A673 (cell line): Measurements from ENCODE around the gene TBC1D20. TPM values are rescaled to one million over a fixed set of nuclear protein-coding genes. Genes with fewer than 3 reads are reported as not detected.

Source experiments
- BruUV-seq: library from RNA; stranded (reverse); fragments of 400-500 nt; replicated peaks from 2 replicates; lab custom pipeline; 2021; lab: Mats Ljungman, UMichigan
- CTCF ChIA-PET: fragments of 300-600 bp; sonication (Branson Sonifier 250); formaldehyde crosslinking; loops from one replicate; lab custom pipeline; 2022; ENCODE audit warnings: antibody characterized with exemption; lab: Charles Lee
- POLR2A ChIA-PET: fragments of 300-600 bp; sonication (Branson Sonifier 250); formaldehyde crosslinking; loops from one replicate; lab custom pipeline; 2022; ENCODE audit warnings: antibody characterized with exemption; ENCODE audit not compliant: low non-redundant PET; lab: Charles Lee
- DNase-seq: peaks from one replicate; pipeline ENCODE4 v3.0.0-alpha.2; 2015; ENCODE audit warnings: low spot score
- H3K27ac ChIP-seq: fragments of 200-600 bp; sonication (generic); 2 replicates; pipeline ENCODE4 v1.5.1; 2016; ENCODE audit warnings: mixed run types, low read depth, mild to moderate bottlenecking, mixed read lengths, antibody characterized with exemption, low read length; ENCODE audit not compliant: poor library complexity, severe bottlenecking
- H3K27me3 ChIP-seq: fragments of 200-600 bp; sonication (generic); replicated peaks from 2 replicates; pipeline ENCODE4 v1.6.1; 2017; ENCODE audit warnings: mixed run types, low read depth, mild to moderate bottlenecking, mixed read lengths, antibody characterized with exemption, low read length; ENCODE audit not compliant: insufficient read depth, poor library complexity
- H3K36me3 ChIP-seq: fragments of 200-600 bp; sonication (generic); 2 replicates; pipeline ENCODE4 v1.6.1; 2016; ENCODE audit warnings: mixed run types, mild to moderate bottlenecking, mixed read lengths, antibody characterized with exemption, low read length; ENCODE audit not compliant: insufficient read depth, poor library complexity, severe bottlenecking
- H3K4me1 ChIP-seq: fragments of 200-600 bp; sonication (generic); 2 replicates; pipeline ENCODE4 v1.6.1; 2017; ENCODE audit warnings: mixed run types, mild to moderate bottlenecking, mixed read lengths, antibody characterized with exemption, low read length; ENCODE audit not compliant: insufficient read depth, poor library complexity, severe bottlenecking
- H3K4me3 ChIP-seq: fragments of 200-600 bp; sonication (generic); 2 replicates; pipeline ENCODE4 v1.5.1; 2016; ENCODE audit warnings: low read depth, mixed run types, mild to moderate bottlenecking, mixed read lengths, low read length; ENCODE audit not compliant: poor library complexity, severe bottlenecking
- H3K9me3 ChIP-seq: fragments of 200-600 bp; sonication (generic); 2 replicates; pipeline ENCODE4 v1.6.1; 2016; ENCODE audit warnings: mixed run types, low read depth, mild to moderate bottlenecking, mixed read lengths, antibody characterized with exemption, low read length; ENCODE audit not compliant: poor library complexity, severe bottlenecking
- EZH2 ChIP-seq: fragments of 200-600 bp; sonication (generic); IDR thresholded peaks from 2 replicates; pipeline ENCODE4 v1.6.1; 2017; ENCODE audit warnings: borderline replicate concordance, low read depth, mild to moderate bottlenecking, mixed read lengths, antibody characterized with exemption, low read length; ENCODE audit not compliant: poor library complexity, severe bottlenecking
- intact Hi-C: fragments of 100-400 bp; cut with micrococcal nuclease; formaldehyde crosslinking; loops from one replicate; pipeline ENCODE4 v1.10.0; 2022; ENCODE audit not compliant: unreplicated experiment
- total RNA-seq: library from RNA; stranded (reverse); gene quantifications from 2 replicates; pipeline ENCODE4 v1.2.3, GENCODE V29; 2021
- TF ChIP-seq, protein P1 (sequence below): fragments of 300-800, 200-600 bp; sonication (generic); conservative IDR thresholded peaks from 2 replicates; pipeline ENCODE4 v1.5.1; 2017; ENCODE audit warnings: low read depth, mild to moderate bottlenecking, antibody characterized with exemption, low read length, moderate library complexity, mixed read lengths

TBC1D20 gene
- total RNA-seq, 1 experiment from 2014 or later: 34.3 TPM

- ChIA-PET POLR2A (no interaction called here), CTCF (interaction anchor here (0.6 kb wide), 1 partner anchor 294 kb away, joined by 10 read pairs; no protein-coding TSS in a partner anchor)
- DNase-seq: no peak
- H3K27me3 ChIP-seq: no peaks in the 10 kb centered on the region
- TF ChIP-seq EZH2: no peak
- TF ChIP-seq, protein P1, sequence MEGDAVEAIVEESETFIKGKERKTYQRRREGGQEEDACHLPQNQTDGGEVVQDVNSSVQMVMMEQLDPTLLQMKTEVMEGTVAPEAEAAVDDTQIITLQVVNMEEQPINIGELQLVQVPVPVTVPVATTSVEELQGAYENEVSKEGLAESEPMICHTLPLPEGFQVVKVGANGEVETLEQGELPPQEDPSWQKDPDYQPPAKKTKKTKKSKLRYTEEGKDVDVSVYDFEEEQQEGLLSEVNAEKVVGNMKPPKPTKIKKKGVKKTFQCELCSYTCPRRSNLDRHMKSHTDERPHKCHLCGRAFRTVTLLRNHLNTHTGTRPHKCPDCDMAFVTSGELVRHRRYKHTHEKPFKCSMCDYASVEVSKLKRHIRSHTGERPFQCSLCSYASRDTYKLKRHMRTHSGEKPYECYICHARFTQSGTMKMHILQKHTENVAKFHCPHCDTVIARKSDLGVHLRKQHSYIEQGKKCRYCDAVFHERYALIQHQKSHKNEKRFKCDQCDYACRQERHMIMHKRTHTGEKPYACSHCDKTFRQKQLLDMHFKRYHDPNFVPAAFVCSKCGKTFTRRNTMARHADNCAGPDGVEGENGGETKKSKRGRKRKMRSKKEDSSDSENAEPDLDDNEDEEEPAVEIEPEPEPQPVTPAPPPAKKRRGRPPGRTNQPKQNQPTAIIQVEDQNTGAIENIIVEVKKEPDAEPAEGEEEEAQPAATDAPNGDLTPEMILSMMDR: no peak
- no peak overlapping the region for H3K4me3 ChIP-seq
- H3K27ac ChIP-seq: no peak overlapping the region
- BruUV-seq: no TSS peak
- H3K9me3 ChIP-seq: no peaks in the 10 kb centered on the region
- peaks cover 40% of the 10 kb centered on the region for H3K36me3 ChIP-seq
- H3K4me1 ChIP-seq: peaks cover 12% of the 10 kb centered on the region
- intact Hi-C loops: no loop called here
Measured at GRCh38 chr20:399182-399707, 63.1 kb downstream of the TBC1D20 start.

GRCh38 chr20:397432-398237 lies 64.7 kb downstream of the TBC1D20 start:
- Histone ChIP-seq H3K4me3 (no peak overlapping the region), H3K36me3 (peaks cover 56% of the 10 kb centered on the region), H3K4me1 (peaks cover 12% of the 10 kb centered on the region), H3K9me3 (no peaks in the 10 kb centered on the region), H3K27ac (no peak overlapping the region), H3K27me3 (no peaks in the 10 kb centered on the region)
- ChIA-PET CTCF (no interaction called here), POLR2A (no interaction called here)
- no peak for TF ChIP-seq EZH2
- TF ChIP-seq, protein P1: no peak
- BruUV-seq: no TSS peak
- intact Hi-C loops: no loop called here
- DNase-seq: no peak

GRCh38 chr20:396619-397431 lies 65.5 kb downstream of the TBC1D20 start:
- intact Hi-C loops: no loop called here
- CTCF ChIA-PET: no interaction called here
- no peaks in the 10 kb centered on the region for H3K27me3 ChIP-seq
- POLR2A ChIA-PET: no interaction called here
- no peaks in the 10 kb centered on the region for H3K9me3 ChIP-seq
- H3K4me3 ChIP-seq: no peak overlapping the region
- no peak for TF ChIP-seq EZH2
- H3K4me1 ChIP-seq: peaks cover 12% of the 10 kb centered on the region
- DNase-seq: no peak
- no peak overlapping the region for H3K27ac ChIP-seq
- peaks cover 64% of the 10 kb centered on the region for H3K36me3 ChIP-seq
- TSS peak; percentile 16 for BruUV-seq
